ENCODE results near the gene DNAJC16.
A peak's percentile ranks its signal among the peaks of the same experiment; 100 is the strongest.

The DNAJC16 gene

GRCh38 chr1:15616373-15617172 lies 89.9 kb downstream of the DNAJC16 start:
- H3K4me3 Mint-ChIP-seq = peak overlapping the region; percentile 75
- peak in 1 of 2 donors; percentile 55 for DNase-seq (ENCODE audit: low spot score in 2 of 2)
- ATAC-seq = peak; percentile 44
- H3K36me3 Mint-ChIP-seq = peaks cover 18% of the 10 kb centered on the region
- H3K4me1 Mint-ChIP-seq = peaks cover 31% of the 10 kb centered on the region
- H3K9me3 Mint-ChIP-seq = no peaks in the 10 kb centered on the region
- peak overlapping the region; percentile 86 for H3K27ac Mint-ChIP-seq

DNA sequence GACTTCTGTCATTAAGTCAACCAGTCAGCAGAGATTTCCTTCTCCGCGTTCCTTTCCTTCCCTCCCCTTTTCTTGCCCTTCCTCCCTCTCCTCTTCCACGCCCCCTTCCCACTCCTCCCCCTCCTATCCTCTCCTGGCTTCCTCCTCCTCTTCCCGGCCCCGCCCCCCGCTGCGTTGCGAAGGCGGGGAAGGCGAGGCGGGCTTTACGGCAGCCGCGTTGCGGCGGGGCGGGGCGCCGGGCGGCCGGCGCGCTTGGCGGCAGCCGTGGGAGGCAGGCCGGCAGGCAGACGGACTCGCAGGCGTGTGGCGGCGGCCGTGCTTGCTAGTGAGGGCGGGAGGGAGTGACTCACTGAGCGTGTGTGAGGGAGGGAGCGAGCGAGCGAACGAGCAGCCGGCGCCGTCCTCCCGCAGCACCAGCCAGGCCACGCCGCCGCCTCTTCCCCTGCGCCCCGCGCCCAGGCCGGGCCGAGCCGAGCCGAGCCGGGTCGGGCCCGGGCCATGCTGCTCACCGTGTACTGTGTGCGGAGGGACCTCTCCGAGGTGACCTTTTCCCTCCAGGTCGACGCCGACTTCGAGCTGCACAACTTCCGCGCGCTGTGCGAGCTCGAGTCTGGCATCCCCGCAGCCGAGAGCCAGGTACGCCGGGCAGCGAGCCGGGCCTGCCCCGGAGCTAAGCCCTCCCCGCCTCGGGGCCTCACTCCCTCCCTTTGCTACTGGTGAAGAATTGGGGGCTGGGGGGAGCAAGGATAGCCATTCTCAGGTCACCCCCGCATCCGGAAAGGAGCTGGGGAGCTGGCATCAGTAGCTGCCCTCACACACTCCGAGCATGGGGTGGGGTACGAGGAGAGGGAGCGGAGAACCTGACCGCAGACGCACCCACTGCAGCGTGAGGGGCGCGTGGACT lies 90.8 kb downstream of the DNAJC16 start, which contains the start of gene DDI2:
TSS of gene DDI2 (plus strand) at position 286 of the 904 bp plus-strand sequence. CDS start at position 499, 213 bp downstream.
- H3K4me3 Mint-ChIP-seq = peak within 1 kb of the TSS; percentile 75
- DNase-seq (ENCODE audit: low spot score in 2 of 2) (peak; percentile 92 to 95), ATAC-seq (peak; percentile 96)
- peaks cover 24% of the 10 kb centered on the region for H3K36me3 Mint-ChIP-seq
- peak within 1 kb of the TSS; percentile 86 for H3K27ac Mint-ChIP-seq
- peaks cover 34% of the 10 kb centered on the region for H3K4me1 Mint-ChIP-seq
- no peaks in the 10 kb centered on the region for H3K9me3 Mint-ChIP-seq

DNA sequence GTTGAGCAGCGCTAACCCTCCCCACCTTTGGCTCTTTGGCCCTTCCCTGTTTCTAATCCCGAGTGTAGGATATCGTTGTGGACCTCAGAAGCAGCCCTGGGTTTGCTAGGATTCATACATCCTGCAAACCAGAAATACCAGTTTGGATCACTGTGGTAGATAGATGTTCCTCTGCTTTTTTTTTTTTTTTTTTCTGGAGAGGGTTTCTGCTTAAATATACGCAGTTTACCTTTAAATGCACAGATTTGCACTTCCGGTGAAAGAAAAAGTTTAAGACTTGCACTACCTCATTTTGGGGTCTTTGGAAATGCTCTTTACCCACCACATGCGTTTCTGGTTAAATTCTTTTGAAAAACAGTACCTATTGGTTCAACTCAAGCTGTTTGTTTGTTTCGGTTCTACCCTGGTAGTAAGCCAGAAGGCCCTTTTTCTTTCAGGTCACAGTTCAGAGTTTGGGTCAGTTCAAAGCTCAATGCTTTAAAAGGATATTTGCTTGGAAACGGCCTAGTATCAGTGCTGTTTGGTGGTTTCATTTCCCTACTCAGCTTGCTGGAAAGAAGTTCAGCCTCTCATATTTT lies 91.5 kb downstream of the DNAJC16 start:
- Mint-ChIP-seq H3K27ac (peak overlapping the region; percentile 86), H3K9me3 (no peaks in the 10 kb centered on the region), H3K4me3 (peak overlapping the region; percentile 75), H3K36me3 (peaks cover 25% of the 10 kb centered on the region), H3K4me1 (peaks cover 42% of the 10 kb centered on the region)
- DNase-seq (ENCODE audit: low spot score in 2 of 2) = peak in 1 of 2 donors; percentile 51
- ATAC-seq = no peak

GRCh38 chr1:15618655-15619525 lies 92.2 kb downstream of the DNAJC16 start:
- no peak for DNase-seq (ENCODE audit: low spot score in 2 of 2)
- H3K4me3 Mint-ChIP-seq = peak overlapping the region; percentile 75
- no peaks in the 10 kb centered on the region for H3K9me3 Mint-ChIP-seq
- peak overlapping the region; percentile 86 for H3K27ac Mint-ChIP-seq
- no peak for ATAC-seq
- peaks cover 27% of the 10 kb centered on the region for H3K36me3 Mint-ChIP-seq
- H3K4me1 Mint-ChIP-seq = peaks cover 43% of the 10 kb centered on the region

DNA sequence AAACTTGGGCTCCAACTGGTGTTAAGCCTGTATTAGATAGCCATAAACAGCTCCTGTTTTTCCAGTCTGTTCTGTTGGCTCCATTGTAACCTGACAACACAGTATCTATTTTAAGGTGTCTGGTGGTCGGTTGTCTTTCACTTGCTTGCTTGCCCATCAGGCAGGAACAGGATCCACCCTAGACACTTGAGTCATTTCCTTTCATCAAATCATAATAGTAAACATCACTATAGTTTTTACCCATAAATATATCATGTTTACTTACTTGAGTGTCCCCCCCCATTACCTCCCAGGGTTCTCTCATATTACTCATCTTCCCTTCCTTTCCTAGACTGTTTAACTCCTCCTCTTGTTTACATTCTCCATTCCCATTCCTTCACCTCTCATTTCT lies 93.5 kb downstream of the DNAJC16 start:
- Mint-ChIP-seq H3K36me3 (peaks cover 36% of the 10 kb centered on the region), H3K4me3 (peak overlapping the region; percentile 75), H3K27ac (peak overlapping the region; percentile 15), H3K4me1 (peaks cover 49% of the 10 kb centered on the region), H3K9me3 (no peaks in the 10 kb centered on the region)
- no peak for DNase-seq (ENCODE audit: low spot score in 2 of 2)
- ATAC-seq = peak; percentile 14

- DNase-seq (ENCODE audit: low spot score in 2 of 2) (no peak), ATAC-seq (no peak)
- peaks cover 51% of the 10 kb centered on the region for H3K4me1 Mint-ChIP-seq
- H3K27ac Mint-ChIP-seq = peak overlapping the region; percentile 15
- H3K9me3 Mint-ChIP-seq = no peaks in the 10 kb centered on the region
- peaks cover 41% of the 10 kb centered on the region for H3K36me3 Mint-ChIP-seq
- H3K4me3 Mint-ChIP-seq = no peak overlapping the region
These were observed 94.4 kb downstream of the DNAJC16 start for GRCh38 chr1:15620902-15621682.

GRCh38 chr1:15621975-15622374 lies 95.3 kb downstream of the DNAJC16 start:
- Mint-ChIP-seq H3K4me3 (no peak overlapping the region), H3K4me1 (peaks cover 51% of the 10 kb centered on the region), H3K9me3 (no peaks in the 10 kb centered on the region), H3K36me3 (peaks cover 50% of the 10 kb centered on the region), H3K27ac (peak overlapping the region; percentile 16)
- ATAC-seq (no peak), DNase-seq (ENCODE audit: low spot score in 2 of 2) (no peak)

- H3K4me3 Mint-ChIP-seq = no peak overlapping the region
- no peaks in the 10 kb centered on the region for H3K9me3 Mint-ChIP-seq
- DNase-seq (ENCODE audit: low spot score in 2 of 2) (no peak), ATAC-seq (no peak)
- peaks cover 59% of the 10 kb centered on the region for H3K4me1 Mint-ChIP-seq
- peaks cover 59% of the 10 kb centered on the region for H3K36me3 Mint-ChIP-seq
- H3K27ac Mint-ChIP-seq = peak overlapping the region; percentile 16
These were observed 96.2 kb downstream of the DNAJC16 start for GRCh38 chr1:15622712-15623373.

DNA sequence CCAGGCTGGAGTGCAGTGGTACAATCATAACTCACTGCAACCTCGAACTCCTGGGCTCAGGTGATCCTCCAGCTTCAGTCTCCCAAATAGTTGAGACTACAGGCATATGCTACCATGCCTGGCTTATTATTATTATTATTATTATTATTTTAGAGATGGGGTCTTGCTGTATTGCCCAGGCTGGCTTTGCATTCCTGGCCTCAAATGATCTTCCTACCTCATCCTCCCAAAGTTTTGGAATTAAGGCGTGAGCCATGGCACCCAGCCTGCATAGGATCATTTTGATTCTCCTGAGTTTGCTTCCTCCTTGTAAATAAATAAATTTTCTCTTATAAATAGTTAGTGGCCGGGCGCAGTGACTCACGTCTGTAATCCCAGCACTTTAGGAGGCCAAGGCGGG lies 96.8 kb downstream of the DNAJC16 start:
- H3K4me3 Mint-ChIP-seq = no peak overlapping the region
- peaks cover 60% of the 10 kb centered on the region for H3K4me1 Mint-ChIP-seq
- DNase-seq (ENCODE audit: low spot score in 2 of 2) (no peak), ATAC-seq (no peak)
- H3K36me3 Mint-ChIP-seq = peaks cover 63% of the 10 kb centered on the region
- H3K27ac Mint-ChIP-seq = no peak overlapping the region
- no peaks in the 10 kb centered on the region for H3K9me3 Mint-ChIP-seq

GRCh38 chr1:15624133-15624714 lies 97.6 kb downstream of the DNAJC16 start:
- Mint-ChIP-seq H3K4me1 (peaks cover 53% of the 10 kb centered on the region), H3K27ac (no peak overlapping the region), H3K9me3 (no peaks in the 10 kb centered on the region), H3K36me3 (peaks cover 66% of the 10 kb centered on the region), H3K4me3 (no peak overlapping the region)
- no peak for ATAC-seq
- no peak for DNase-seq (ENCODE audit: low spot score in 2 of 2)

DNA sequence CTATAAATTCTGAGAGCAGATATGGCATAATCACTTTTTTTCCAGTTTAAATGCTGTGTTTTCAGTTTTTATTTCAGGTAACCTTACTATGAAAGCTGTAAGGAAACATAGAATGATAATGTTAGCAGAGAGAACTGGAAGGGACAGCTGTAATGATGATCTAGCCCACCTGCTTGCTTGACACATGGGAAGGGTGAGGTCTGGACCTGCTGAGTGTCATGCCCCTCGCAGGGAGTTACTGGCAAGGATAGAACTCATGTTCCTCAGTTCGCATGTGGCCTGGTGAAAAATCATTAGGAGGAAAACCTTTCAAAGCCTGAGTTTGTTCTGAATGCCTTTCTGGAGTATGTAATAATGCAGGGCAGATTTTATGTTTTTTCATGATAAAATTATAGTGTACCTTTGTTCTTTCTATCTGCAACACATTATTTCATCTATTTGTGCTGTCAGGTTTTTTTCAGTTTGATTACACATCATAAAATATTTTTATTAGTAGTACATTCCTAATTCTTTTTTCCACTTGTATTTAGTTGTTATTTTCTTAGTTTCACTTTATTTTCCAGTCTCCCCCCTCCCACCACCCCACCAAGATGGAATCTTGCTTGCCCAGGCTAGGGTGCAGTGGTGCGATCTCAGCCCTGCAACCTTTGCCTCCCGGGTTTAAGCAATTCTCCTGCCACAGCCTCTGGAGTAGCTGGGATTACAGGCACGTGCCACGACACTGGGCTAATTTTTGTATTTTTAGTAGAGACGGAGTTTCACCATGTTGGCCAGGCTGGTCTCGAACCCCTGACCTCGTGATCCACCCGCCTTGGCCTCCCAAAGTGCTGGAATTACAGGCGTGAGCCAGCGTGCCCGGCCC lies 98.6 kb downstream of the DNAJC16 start:
- Mint-ChIP-seq H3K9me3 (no peaks in the 10 kb centered on the region), H3K36me3 (peaks cover 76% of the 10 kb centered on the region), H3K4me3 (no peak overlapping the region), H3K27ac (peak overlapping the region; percentile 66), H3K4me1 (peaks cover 45% of the 10 kb centered on the region)
- ATAC-seq (no peak), DNase-seq (ENCODE audit: low spot score in 2 of 2) (no peak)
